Frontal cortex (tissue), 4 donors: ENCODE data around the gene PDZD7. TPM values are rescaled to one million over a fixed set of nuclear protein-coding genes. Genes with fewer than 3 reads are reported as not detected.

Source experiments
- DNase-seq, 2 donors: peaks; one replicate each; pipeline ENCODE4 v3.0.0; 2012; ENCODE audit warnings: low spot score in 2 of 2
- FAIRE-seq: peaks from 2 replicates; lab custom pipeline; 2012; peaks lifted over from hg19 to GRCh38; lab: Jason Lieb, UNC
- total RNA-seq: library from RNA; depleted of rRNA; stranded (reverse); fragments of >200 nt; gene quantifications from one replicate; pipeline ENCODE4 v1.2.3, GENCODE V29; 2014
- donor health status: control.
- donor health status: control.
- donor health status: control.

The PDZD7 gene
- total RNA-seq, 1 donor from 2014 or later: 10.2 TPM

- FAIRE-seq: no peak
- DNase-seq: no peak
Measured at GRCh38 chr10:101022967-101023705, 7.8 kb downstream of the PDZD7 start.

- no peak for FAIRE-seq
Measured at GRCh38 chr10:101021692-101022251, 9.2 kb downstream of the PDZD7 start.

GRCh38 chr10:101021239-101021638, 9.7 kb downstream of the PDZD7 start:
- no peak for DNase-seq
- FAIRE-seq: no peak

More at GRCh38 chr10:101021692-101022251, 9.2 kb downstream of the PDZD7 start:
- DNase-seq: no peak

GRCh38 chr10:101020427-101021075, 10.4 kb downstream of the PDZD7 start:
- FAIRE-seq (no peak), DNase-seq (no peak)

GRCh38 chr10:101019440-101019703, 11.6 kb downstream of the PDZD7 start:
- DNase-seq: no peak
- no peak for FAIRE-seq

GRCh38 chr10:101018600-101019439, 12.1 kb downstream of the PDZD7 start:
- no peak for FAIRE-seq

GRCh38 chr10:101018118-101018599, 12.8 kb downstream of the PDZD7 start:
- FAIRE-seq: no peak
- no peak for DNase-seq

More at GRCh38 chr10:101018600-101019439, 12.1 kb downstream of the PDZD7 start:
- DNase-seq: peak; percentile 71 to 85

GRCh38 chr10:101016814-101017213, 14.1 kb downstream of the PDZD7 start:
- DNase-seq: no peak
- no peak for FAIRE-seq

- FAIRE-seq: no peak
- no peak for DNase-seq
Measured at GRCh38 chr10:101015582-101015973, 15.4 kb downstream of the PDZD7 start.

- DNase-seq (no peak), FAIRE-seq (no peak)
Measured at GRCh38 chr10:101014966-101015581, 15.9 kb downstream of the PDZD7 start.

GRCh38 chr10:101014230-101014884, 16.6 kb downstream of the PDZD7 start:
- FAIRE-seq (no peak), DNase-seq (peak; percentile 83)

GRCh38 chr10:101013365-101013825, 17.5 kb downstream of the PDZD7 start:
- FAIRE-seq: no peak
- DNase-seq: no peak

GRCh38 chr10:101012525-101013364, 18.2 kb downstream of the PDZD7 start:
- FAIRE-seq (no peak), DNase-seq (peak; percentile 84 to 91)

- FAIRE-seq (no peak), DNase-seq (no peak)
Measured at GRCh38 chr10:101011517-101012423, 19.2 kb downstream of the PDZD7 start.

GRCh38 chr10:101010329-101010728, 20.6 kb downstream of the PDZD7 start:
- FAIRE-seq (no peak), DNase-seq (no peak)

GRCh38 chr10:101008823-101009423, 22.0 kb downstream of the PDZD7 start:
- FAIRE-seq (no peak), DNase-seq (peak; percentile 48 to 79)
